Effector CD8-positive, alpha-beta T cell (primary cell): ENCODE measurements around the gene ADI1.

Experiments
- DNase-seq: peaks from one replicate; lab custom pipeline; 2025; lab: John Stamatoyannopoulos, UW

The ADI1 gene

DNA sequence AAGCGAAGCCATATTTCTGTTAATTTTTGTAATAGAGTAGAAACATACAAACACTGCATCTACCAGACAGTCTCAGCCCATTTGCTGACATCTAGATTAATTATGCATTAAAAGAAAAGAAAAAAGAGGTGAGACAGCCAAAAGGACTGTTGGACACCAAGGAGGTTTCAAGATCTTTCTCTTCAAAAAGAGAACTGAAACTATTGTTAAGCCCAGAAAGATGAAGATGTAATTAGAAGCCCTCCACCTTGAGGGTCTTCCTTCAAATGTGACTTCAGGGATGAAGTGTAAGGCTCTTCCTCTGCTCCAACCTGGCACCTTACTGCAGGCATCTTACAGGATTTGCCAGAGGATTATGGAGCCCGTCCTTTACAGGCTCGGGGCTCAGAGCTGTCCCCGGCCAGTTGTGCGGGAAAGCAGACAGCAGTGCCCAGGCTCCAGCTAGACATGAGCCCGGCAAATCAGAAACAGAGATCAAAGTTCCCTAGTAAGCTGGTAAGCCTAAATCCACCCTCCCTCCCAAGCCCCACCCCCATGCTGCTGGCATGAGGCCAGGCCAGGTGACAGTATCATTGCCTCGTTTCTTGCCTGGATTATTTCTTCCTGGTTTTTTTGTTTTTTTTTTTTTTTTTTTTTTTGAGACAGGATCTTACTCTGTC lies 38.9 kb downstream of the ADI1 start:
- no peak for DNase-seq

GRCh38 chr2:3479430-3480320 lies 39.7 kb downstream of the ADI1 start:
- no peak for DNase-seq

GRCh38 chr2:3478846-3479385 lies 40.4 kb downstream of the ADI1 start:
- no peak for DNase-seq

DNA sequence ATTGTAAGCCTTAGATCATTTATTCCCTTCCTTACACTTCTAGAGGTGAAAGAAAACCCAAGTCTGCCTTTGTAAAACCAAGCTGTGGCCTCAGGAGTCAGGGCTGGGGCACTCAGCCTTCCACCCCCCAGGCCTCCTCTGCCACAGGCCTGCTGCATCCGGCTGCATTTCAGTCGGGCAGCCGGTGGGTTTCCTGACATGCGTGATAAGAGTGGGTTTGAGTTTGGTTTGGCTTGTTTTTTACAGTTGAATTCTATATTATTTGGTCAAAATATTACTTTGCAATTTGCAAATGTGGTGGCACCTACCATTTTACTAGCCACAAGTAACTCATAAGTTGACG lies 42.4 kb downstream of the ADI1 start:
- DNase-seq: no peak

DNA sequence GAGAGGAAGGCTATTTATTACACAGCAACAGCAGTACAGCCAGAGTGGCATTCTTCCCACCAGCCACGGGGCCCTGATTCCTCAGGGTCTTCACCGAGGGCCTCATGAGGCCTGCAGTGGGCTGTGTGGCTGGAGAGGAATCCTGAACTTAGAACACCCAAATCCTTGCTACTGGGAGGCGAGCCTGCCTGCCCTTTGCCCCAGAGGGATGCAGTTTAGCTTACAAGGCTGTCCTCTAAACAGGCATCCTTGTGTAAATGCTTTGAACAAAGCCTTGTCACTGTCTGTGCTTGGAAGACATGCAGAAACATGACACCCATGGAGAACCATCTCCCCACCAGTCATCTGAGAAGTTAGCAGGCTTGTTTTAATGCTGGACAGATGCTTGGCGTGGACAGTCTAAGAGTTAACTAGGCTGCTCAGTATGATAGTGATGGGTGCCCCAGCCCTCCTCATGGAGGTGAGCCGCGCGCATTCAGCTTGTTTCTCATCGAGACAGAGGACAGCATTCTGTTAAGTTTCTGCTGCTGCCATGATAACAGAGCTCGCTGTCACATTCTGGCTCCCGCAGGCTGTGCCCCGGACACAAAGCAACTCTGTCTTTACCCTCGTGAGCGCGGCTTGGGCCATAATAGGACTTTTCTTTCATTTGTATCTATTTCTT lies 42.9 kb downstream of the ADI1 start:
- no peak for DNase-seq

- DNase-seq: no peak
Observed at GRCh38 chr2:3475771-3476170, 43.6 kb downstream of the ADI1 start.

- DNase-seq: no peak
Observed at GRCh38 chr2:3472966-3473365, 46.4 kb downstream of the ADI1 start.

DNA sequence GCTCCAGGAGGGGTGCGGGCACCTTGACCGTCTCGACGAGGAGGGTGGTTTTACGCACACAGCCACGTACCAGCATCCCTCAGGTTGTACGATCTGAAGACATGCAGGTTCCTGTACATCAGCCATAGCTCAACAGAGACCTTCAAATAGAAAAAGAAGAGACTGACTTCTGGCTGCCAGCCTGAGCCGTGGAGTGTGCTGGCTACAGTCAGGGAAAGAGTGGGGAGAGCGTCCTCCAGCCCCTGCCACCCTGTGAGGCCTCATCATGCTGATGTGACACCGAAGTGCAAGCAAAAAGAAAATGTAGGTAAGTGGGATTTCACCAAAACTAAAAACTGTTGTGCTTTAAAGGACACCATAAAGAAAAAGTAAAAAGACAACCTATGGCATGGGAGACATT lies 47.0 kb downstream of the ADI1 start:
- no peak for DNase-seq

- no peak for DNase-seq
Observed at GRCh38 chr2:3470856-3471737, 48.2 kb downstream of the ADI1 start.

DNA sequence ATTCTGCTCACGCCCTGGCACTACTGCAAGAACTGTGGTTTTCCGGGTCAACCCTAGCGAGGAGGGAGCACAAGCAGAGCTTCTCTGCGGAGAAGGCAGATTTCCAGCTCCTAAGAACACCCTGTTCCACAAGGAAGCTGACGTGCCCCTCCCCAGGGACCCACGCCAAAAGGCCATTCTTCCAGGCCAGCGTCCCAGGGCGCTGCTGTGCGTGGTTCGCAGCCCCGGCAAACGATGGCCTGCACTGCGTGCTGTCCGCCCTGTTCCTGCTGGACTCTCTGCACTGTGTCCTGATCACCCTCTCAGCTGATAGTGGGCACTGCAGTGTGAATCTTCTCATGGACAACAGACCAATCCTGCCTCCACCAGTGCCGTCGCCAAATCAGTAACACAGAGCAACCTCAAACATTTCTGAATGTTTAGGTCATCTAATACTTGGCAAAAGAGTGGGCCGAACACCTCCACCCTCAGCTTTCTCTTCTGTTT lies 49.1 kb downstream of the ADI1 start:
- DNase-seq: no peak

GRCh38 chr2:3469486-3469885 lies 49.8 kb downstream of the ADI1 start:
- no peak for DNase-seq

- no peak for DNase-seq
Observed at GRCh38 chr2:3468296-3468988, 50.9 kb downstream of the ADI1 start.

- no peak for DNase-seq
Observed at GRCh38 chr2:3467654-3468053, 51.7 kb downstream of the ADI1 start.

- no peak for DNase-seq
Observed at GRCh38 chr2:3466966-3467365, 52.4 kb downstream of the ADI1 start.

DNA sequence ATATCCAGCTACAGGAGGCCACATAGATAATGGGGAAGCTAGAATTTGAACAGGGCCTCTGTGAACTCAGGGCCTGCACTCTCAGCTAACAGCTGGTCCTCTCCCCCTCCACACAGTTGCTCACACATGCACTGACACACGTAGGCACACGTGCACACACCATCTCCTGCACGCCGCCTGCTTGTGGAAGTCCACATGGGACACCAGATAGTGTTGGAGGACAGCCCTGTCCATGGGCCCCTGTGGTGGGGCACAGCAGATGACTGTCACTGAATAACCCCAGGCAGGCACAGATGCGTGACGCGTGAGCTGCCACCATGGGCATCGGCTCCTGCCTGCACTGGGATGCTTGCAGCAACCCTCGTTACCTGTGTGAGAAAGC lies 52.9 kb downstream of the ADI1 start:
- no peak for DNase-seq

DNA sequence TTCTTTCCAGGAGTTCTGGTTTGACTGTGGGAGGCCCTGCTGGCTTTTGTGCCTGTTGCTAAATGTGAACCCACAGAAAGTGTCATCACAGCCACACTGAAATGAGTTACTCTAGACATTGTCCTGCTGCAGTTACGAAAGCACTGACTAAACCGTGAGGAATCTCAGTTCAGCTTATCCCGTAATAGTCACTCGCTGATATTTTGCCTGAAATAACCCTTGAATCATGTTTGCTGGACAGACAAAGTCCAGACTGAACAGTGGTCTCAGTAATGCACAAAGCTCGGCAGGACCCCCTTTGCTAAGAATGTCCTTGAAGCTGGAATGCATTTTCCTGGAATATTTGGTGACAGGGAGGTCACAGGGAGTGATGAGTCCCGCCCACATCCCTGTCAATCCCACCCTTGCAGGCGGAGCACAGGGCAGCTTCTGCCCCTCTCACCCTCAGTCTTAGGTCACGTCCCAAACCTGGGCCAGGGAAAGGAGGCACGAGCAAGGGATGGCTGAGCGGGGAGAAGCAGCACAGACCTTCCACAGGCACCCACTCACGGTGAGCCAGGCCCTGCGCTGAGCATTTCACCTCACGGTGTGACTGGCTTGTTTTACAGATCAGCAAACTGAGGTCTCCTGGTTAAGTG lies 53.4 kb downstream of the ADI1 start:
- no peak for DNase-seq

DNA sequence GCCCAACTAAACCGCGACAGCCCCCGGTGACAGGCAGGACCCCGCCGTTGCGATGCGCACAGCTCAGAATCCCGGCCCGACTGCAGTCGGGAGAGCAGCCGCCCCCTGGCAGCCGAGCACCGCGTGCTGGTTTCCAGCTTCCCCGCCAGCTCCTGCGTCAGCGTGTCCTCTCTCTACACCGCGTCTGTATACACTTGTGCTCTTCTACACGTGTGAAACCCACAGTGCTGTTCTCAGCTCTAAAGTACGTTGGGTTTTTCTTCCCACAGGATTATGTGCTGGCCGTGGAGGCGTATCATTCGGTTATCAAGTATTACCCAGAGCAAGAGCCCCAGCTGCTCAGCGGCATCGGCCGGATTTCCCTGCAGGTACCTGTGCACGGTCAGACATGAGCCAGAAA lies 54.0 kb downstream of the ADI1 start:
- DNase-seq: no peak

- DNase-seq: no peak
Observed at GRCh38 chr2:3464401-3465005, 54.8 kb downstream of the ADI1 start.

GRCh38 chr2:3463944-3464343 lies 55.4 kb downstream of the ADI1 start:
- DNase-seq: no peak

GRCh38 chr2:3463186-3463835 lies 56.0 kb downstream of the ADI1 start:
- DNase-seq: no peak
